ENCODE measurements around the gene STPG2. TPM values are rescaled to one million over a fixed set of nuclear protein-coding genes. Genes with fewer than 3 reads are reported as not detected.

The STPG2 gene
- total RNA-seq, 4 donors from 2014 or later = 0.42 TPM; not detected in 3

- H3K27ac ChIP-seq = no peak overlapping the region
- no peak overlapping the region for H3K4me3 ChIP-seq
- H3K4me1 ChIP-seq = no peaks in the 10 kb centered on the region
- no peak for DNase-seq
- TF ChIP-seq POLR2A (IDR thresholded peaks at IDR 0.05) = no peak
- TF ChIP-seq, protein P1, sequence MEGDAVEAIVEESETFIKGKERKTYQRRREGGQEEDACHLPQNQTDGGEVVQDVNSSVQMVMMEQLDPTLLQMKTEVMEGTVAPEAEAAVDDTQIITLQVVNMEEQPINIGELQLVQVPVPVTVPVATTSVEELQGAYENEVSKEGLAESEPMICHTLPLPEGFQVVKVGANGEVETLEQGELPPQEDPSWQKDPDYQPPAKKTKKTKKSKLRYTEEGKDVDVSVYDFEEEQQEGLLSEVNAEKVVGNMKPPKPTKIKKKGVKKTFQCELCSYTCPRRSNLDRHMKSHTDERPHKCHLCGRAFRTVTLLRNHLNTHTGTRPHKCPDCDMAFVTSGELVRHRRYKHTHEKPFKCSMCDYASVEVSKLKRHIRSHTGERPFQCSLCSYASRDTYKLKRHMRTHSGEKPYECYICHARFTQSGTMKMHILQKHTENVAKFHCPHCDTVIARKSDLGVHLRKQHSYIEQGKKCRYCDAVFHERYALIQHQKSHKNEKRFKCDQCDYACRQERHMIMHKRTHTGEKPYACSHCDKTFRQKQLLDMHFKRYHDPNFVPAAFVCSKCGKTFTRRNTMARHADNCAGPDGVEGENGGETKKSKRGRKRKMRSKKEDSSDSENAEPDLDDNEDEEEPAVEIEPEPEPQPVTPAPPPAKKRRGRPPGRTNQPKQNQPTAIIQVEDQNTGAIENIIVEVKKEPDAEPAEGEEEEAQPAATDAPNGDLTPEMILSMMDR (IDR thresholded peaks at IDR 0.05 in 4 of 5, conservative IDR thresholded peaks at IDR 0.05 in 1 of 5) = no peak
- no peaks in the 10 kb centered on the region for H3K36me3 ChIP-seq
- no peaks in the 10 kb centered on the region for H3K9me3 ChIP-seq
- in situ Hi-C loops (cut with MboI; ENCODE audit: low sequenced_read_pairs in 4 of 4) = no loop called here
- ATAC-seq = no peak
- H3K27me3 ChIP-seq = no peaks in the 10 kb centered on the region
- intact Hi-C loops (cut with DNase I; ENCODE audit: low total_unique reads) = no loop called here
These were observed 611.9 kb downstream of the STPG2 start for GRCh38 chr4:97531351-97531750.

DNA sequence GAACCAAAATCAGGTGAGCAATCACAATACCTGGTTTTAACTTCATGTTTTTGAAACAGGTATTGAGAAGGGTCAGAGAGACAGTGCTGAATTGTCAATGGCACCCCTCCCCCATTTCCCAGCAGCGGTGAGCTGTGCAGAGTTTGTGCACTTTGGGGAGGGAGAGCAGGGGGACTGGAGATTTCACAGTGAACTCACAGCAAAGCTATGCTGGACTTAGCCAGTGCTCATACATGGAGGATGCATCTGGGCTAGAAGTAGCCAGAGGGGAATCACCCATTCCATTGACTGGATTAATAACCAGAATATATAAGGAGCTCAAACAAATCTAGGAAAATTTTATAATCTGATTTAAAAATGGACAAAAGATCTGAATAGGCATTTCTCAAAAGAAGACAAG lies 612.6 kb downstream of the STPG2 start:
- H3K27ac ChIP-seq = no peak overlapping the region
- H3K36me3 ChIP-seq = no peaks in the 10 kb centered on the region
- no peak overlapping the region for H3K4me3 ChIP-seq
- DNase-seq (no peak), ATAC-seq (no peak)
- intact Hi-C loops (cut with DNase I; ENCODE audit: low total_unique reads) (no loop called here), in situ Hi-C loops (cut with MboI; ENCODE audit: low sequenced_read_pairs in 4 of 4) (no loop called here)
- H3K4me1 ChIP-seq = no peaks in the 10 kb centered on the region
- TF ChIP-seq POLR2A (IDR thresholded peaks at IDR 0.05) = no peak
- TF ChIP-seq, protein P1 (IDR thresholded peaks at IDR 0.05 in 4 of 5, conservative IDR thresholded peaks at IDR 0.05 in 1 of 5) = no peak
- no peaks in the 10 kb centered on the region for H3K9me3 ChIP-seq
- H3K27me3 ChIP-seq = no peaks in the 10 kb centered on the region

GRCh38 chr4:97525236-97525635 lies 618.0 kb downstream of the STPG2 start:
- DNase-seq = no peak
- H3K36me3 ChIP-seq = no peaks in the 10 kb centered on the region
- no peak overlapping the region for H3K4me3 ChIP-seq
- H3K27me3 ChIP-seq = no peaks in the 10 kb centered on the region
- in situ Hi-C loops (cut with MboI; ENCODE audit: low sequenced_read_pairs in 4 of 4) = no loop called here
- TF ChIP-seq, protein P1 (IDR thresholded peaks at IDR 0.05 in 4 of 5, conservative IDR thresholded peaks at IDR 0.05 in 1 of 5) = no peak
- TF ChIP-seq POLR2A (IDR thresholded peaks at IDR 0.05) = no peak
- intact Hi-C loops (cut with DNase I; ENCODE audit: low total_unique reads) = no loop called here
- no peaks in the 10 kb centered on the region for H3K9me3 ChIP-seq
- H3K4me1 ChIP-seq = no peaks in the 10 kb centered on the region
- H3K27ac ChIP-seq = no peak overlapping the region
- no peak for ATAC-seq

GRCh38 chr4:97517939-97518338 lies 625.3 kb downstream of the STPG2 start:
- Histone ChIP-seq H3K9me3 (no peaks in the 10 kb centered on the region), H3K36me3 (no peaks in the 10 kb centered on the region), H3K27me3 (no peaks in the 10 kb centered on the region), H3K27ac (no peak overlapping the region), H3K4me1 (no peaks in the 10 kb centered on the region), H3K4me3 (no peak overlapping the region)
- TF ChIP-seq, protein P1 (IDR thresholded peaks at IDR 0.05 in 4 of 5, conservative IDR thresholded peaks at IDR 0.05 in 1 of 5) = no peak
- no peak for TF ChIP-seq POLR2A (IDR thresholded peaks at IDR 0.05)
- DNase-seq (no peak), ATAC-seq (no peak)
- in situ Hi-C loops (cut with MboI; ENCODE audit: low sequenced_read_pairs in 4 of 4) (no loop called here), intact Hi-C loops (cut with DNase I; ENCODE audit: low total_unique reads) (no loop called here)

- in situ Hi-C loops (cut with MboI; ENCODE audit: low sequenced_read_pairs in 4 of 4) (no loop called here), intact Hi-C loops (cut with DNase I; ENCODE audit: low total_unique reads) (no loop called here)
- TF ChIP-seq POLR2A (IDR thresholded peaks at IDR 0.05) = no peak
- TF ChIP-seq, protein P1 (IDR thresholded peaks at IDR 0.05 in 4 of 5, conservative IDR thresholded peaks at IDR 0.05 in 1 of 5) = no peak
These were observed 629.4 kb downstream of the STPG2 start for GRCh38 chr4:97513917-97514316.

More at GRCh38 chr4:97513917-97514316, 629.4 kb downstream of the STPG2 start:
- ATAC-seq (no peak), DNase-seq (no peak)
- no peaks in the 10 kb centered on the region for H3K4me1 ChIP-seq
- no peaks in the 10 kb centered on the region for H3K9me3 ChIP-seq
- no peaks in the 10 kb centered on the region for H3K27me3 ChIP-seq
- H3K27ac ChIP-seq = no peak overlapping the region
- no peak overlapping the region for H3K4me3 ChIP-seq
- H3K36me3 ChIP-seq = no peaks in the 10 kb centered on the region
